ENCODE data around the gene GTPBP2. TPM values are rescaled to one million over a fixed set of nuclear protein-coding genes. Genes with fewer than 3 reads are reported as not detected.

The GTPBP2 gene
- total RNA-seq, result 10 to 100 TPM; 46.2 to 55.3 TPM

GRCh38 chr6:43629104-43629504 lies at the start of gene GTPBP2:
Gene GTPBP2, minus strand, starts transcription at chr6:43629264. Its CDS starts 102 bp downstream, at chr6:43629162.
- intact Hi-C loops (cut with micrococcal nuclease), result no loop called here
- peak within 1 kb of the TSS; percentile 98 for H3K4me3 Mint-ChIP-seq
- peak within 1 kb of the TSS; percentile 100 for H3K27ac Mint-ChIP-seq
- ATAC-seq (peak; percentile 84), DNase-seq (peak; percentile 99)
- CTCF ChIA-PET, result interaction anchor here (0.9 to 2.5 kb wide), 6 partner anchors 20 to 450 kb away, joined by 4 to 17 read pairs (median 6); partner anchors contain the start of genes DNPH1 and VEGFA
- H3K36me3 Mint-ChIP-seq (ENCODE audit: low read depth), result peaks cover 27% of the 10 kb centered on the region
- H3K9me3 Mint-ChIP-seq, result no peaks in the 10 kb centered on the region
- no peak for TF ChIP-seq CTCF (IDR thresholded peaks at IDR 0.05)
- POLR2A ChIA-PET, result interaction anchor here (0.8 to 2.2 kb wide), 10 partner anchors 9 to 145 kb away, joined by 3 to 10 read pairs (median 4); partner anchors contain the start of genes POLH, VEGFA and XPO5
- H3K27me3 Mint-ChIP-seq, result no peaks in the 10 kb centered on the region
- peaks cover 23% of the 10 kb centered on the region for H3K4me1 Mint-ChIP-seq (ENCODE audit: low read depth)

- no peak for DNase-seq
- intact Hi-C loops (cut with micrococcal nuclease), result no loop called here
- POLR2A ChIA-PET, result interaction anchor here (1.0 to 1.3 kb wide), 3 partner anchors 10 to 28 kb away, joined by 3 to 4 read pairs (median 3); no protein-coding TSS in a partner anchor
- H3K27ac Mint-ChIP-seq, result no peak overlapping the region
- CTCF ChIA-PET, result interaction anchor here (0.9 to 2.8 kb wide), 4 partner anchors 9 to 70 kb away, joined by 4 to 17 read pairs (median 4); partner anchors contain the start of gene MRPS18A
- ATAC-seq, result no peak
- H3K4me1 Mint-ChIP-seq (ENCODE audit: low read depth), result peaks cover 8% of the 10 kb centered on the region
- H3K27me3 Mint-ChIP-seq, result no peaks in the 10 kb centered on the region
- no peaks in the 10 kb centered on the region for H3K9me3 Mint-ChIP-seq
- H3K4me3 Mint-ChIP-seq, result no peak overlapping the region
- no peak for TF ChIP-seq CTCF (IDR thresholded peaks at IDR 0.05)
- H3K36me3 Mint-ChIP-seq (ENCODE audit: low read depth), result peaks cover 26% of the 10 kb centered on the region
These were observed 49.3 kb upstream of the GTPBP2 start for GRCh38 chr6:43678341-43678740.

- ChIA-PET CTCF (interaction anchor here (0.9 to 2.8 kb wide), 4 partner anchors 8 to 70 kb away, joined by 4 to 17 read pairs (median 4); partner anchors contain the start of gene MRPS18A), POLR2A (interaction anchor here (1.0 to 1.3 kb wide), 2 partner anchors 10 to 17 kb away, joined by 3 to 4 read pairs; no protein-coding TSS in a partner anchor)
- ATAC-seq (no peak), DNase-seq (no peak)
- Mint-ChIP-seq H3K36me3 (ENCODE audit: low read depth) (peaks cover 26% of the 10 kb centered on the region), H3K9me3 (no peaks in the 10 kb centered on the region), H3K27me3 (no peaks in the 10 kb centered on the region), H3K4me1 (ENCODE audit: low read depth) (peaks cover 4% of the 10 kb centered on the region), H3K4me3 (no peak overlapping the region), H3K27ac (no peak overlapping the region)
- intact Hi-C loops (cut with micrococcal nuclease), result no loop called here
- no peak for TF ChIP-seq CTCF (IDR thresholded peaks at IDR 0.05)
These were observed 48.7 kb upstream of the GTPBP2 start for GRCh38 chr6:43677759-43678158.

GRCh38 chr6:43676962-43677606 lies 48.0 kb upstream of the GTPBP2 start:
- Mint-ChIP-seq H3K9me3 (no peaks in the 10 kb centered on the region), H3K36me3 (ENCODE audit: low read depth) (peaks cover 26% of the 10 kb centered on the region), H3K4me3 (no peak overlapping the region), H3K27ac (no peak overlapping the region), H3K4me1 (ENCODE audit: low read depth) (no peaks in the 10 kb centered on the region), H3K27me3 (no peaks in the 10 kb centered on the region)
- no peak for ATAC-seq
- intact Hi-C loops (cut with micrococcal nuclease), result no loop called here
- POLR2A ChIA-PET, result interaction anchor here (1.0 to 1.3 kb wide), 2 partner anchors 9 to 16 kb away, joined by 3 to 4 read pairs; no protein-coding TSS in a partner anchor
- TF ChIP-seq CTCF (IDR thresholded peaks at IDR 0.05), result no peak
- CTCF ChIA-PET, result interaction anchor here (0.9 to 2.8 kb wide), 4 partner anchors 8 to 69 kb away, joined by 4 to 17 read pairs (median 4); partner anchors contain the start of gene MRPS18A
- no peak for DNase-seq

- Mint-ChIP-seq H3K27ac (no peak overlapping the region), H3K36me3 (ENCODE audit: low read depth) (peaks cover 24% of the 10 kb centered on the region), H3K4me3 (no peak overlapping the region), H3K4me1 (ENCODE audit: low read depth) (peaks cover 10% of the 10 kb centered on the region), H3K9me3 (no peaks in the 10 kb centered on the region), H3K27me3 (no peaks in the 10 kb centered on the region)
- no peak for TF ChIP-seq CTCF (IDR thresholded peaks at IDR 0.05)
- POLR2A ChIA-PET, result interaction anchor here (1.0 to 1.2 kb wide), 2 partner anchors 9 to 64 kb away, joined by 3 to 4 read pairs; no protein-coding TSS in a partner anchor
- intact Hi-C loops (cut with micrococcal nuclease), result no loop called here
- ATAC-seq (no peak), DNase-seq (no peak)
- CTCF ChIA-PET, result no interaction called here
These were observed 45.9 kb upstream of the GTPBP2 start for GRCh38 chr6:43674921-43675320.

All from activated CD8-positive, alpha-beta T cell treated with anti-CD3 and anti-CD28 coated beads for 36 hours (primary cell).